Measurements from ENCODE around the gene SLC44A2.

DNA sequence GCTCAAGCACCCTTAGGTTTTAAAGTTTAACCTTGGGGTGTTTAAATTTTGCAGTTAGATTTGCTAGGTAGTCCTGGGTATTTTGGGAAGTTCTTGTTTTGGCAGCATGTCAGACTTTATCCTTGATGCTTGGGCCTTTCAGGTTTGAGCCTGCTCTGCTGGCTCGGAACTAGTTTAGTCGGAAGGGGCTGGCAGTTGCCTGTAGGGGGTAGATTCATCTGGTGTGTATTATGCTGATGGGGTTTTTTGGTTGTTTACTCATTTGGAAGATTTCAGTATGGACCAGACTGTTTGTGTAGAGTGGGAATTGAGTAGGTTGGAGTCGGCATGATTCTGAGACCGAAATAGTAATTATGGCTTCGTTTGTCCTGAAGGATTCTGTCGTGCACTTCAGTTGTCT, 43.9 kb downstream of the SLC44A2 start:
- TF ChIP-seq EZH2 (IDR thresholded peaks at IDR 0.05; ENCODE audit: low read depth) = no peak
- TF ChIP-seq, protein P1, sequence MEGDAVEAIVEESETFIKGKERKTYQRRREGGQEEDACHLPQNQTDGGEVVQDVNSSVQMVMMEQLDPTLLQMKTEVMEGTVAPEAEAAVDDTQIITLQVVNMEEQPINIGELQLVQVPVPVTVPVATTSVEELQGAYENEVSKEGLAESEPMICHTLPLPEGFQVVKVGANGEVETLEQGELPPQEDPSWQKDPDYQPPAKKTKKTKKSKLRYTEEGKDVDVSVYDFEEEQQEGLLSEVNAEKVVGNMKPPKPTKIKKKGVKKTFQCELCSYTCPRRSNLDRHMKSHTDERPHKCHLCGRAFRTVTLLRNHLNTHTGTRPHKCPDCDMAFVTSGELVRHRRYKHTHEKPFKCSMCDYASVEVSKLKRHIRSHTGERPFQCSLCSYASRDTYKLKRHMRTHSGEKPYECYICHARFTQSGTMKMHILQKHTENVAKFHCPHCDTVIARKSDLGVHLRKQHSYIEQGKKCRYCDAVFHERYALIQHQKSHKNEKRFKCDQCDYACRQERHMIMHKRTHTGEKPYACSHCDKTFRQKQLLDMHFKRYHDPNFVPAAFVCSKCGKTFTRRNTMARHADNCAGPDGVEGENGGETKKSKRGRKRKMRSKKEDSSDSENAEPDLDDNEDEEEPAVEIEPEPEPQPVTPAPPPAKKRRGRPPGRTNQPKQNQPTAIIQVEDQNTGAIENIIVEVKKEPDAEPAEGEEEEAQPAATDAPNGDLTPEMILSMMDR (conservative IDR thresholded peaks at IDR 0.05) = no peak
